GM23248 (cell line): ENCODE results near the gene PINLYP. TPM values are rescaled to one million over a fixed set of nuclear protein-coding genes. Genes with fewer than 3 reads are reported as not detected.
A peak's percentile ranks its signal among the peaks of the same experiment; 100 is the strongest.

Experiments
- DNase-seq: peaks from one replicate; pipeline ENCODE4 v3.0.0-alpha.2; 2015
- H2AFZ ChIP-seq: fragments of 200-600 bp; sonication (generic); 2 replicates; pipeline ENCODE4 v1.6.1; 2016; ENCODE audit warnings: antibody characterized with exemption
- H3F3A ChIP-seq: fragments of 200-600 bp; sonication (generic); 2 replicates; pipeline ENCODE4 v1.6.1; 2016; ENCODE audit warnings: mild to moderate bottlenecking, antibody characterized with exemption, mixed run types; ENCODE audit not compliant: insufficient read depth
- H3K27ac ChIP-seq: fragments of 200-600 bp; sonication (generic); 2 replicates; pipeline ENCODE4 v1.5.1; 2016; ENCODE audit warnings: mild to moderate bottlenecking
- H3K27me3 ChIP-seq: fragments of 200-600 bp; sonication (generic); replicated peaks from 2 replicates; pipeline ENCODE4 v1.6.1; 2016; ENCODE audit warnings: mild to moderate bottlenecking; ENCODE audit not compliant: insufficient read depth
- H3K36me3 ChIP-seq: fragments of 200-600 bp; sonication (generic); 2 replicates; pipeline ENCODE4 v1.6.1; 2016; ENCODE audit warnings: low read depth, mild to moderate bottlenecking
- H3K4me1 ChIP-seq: fragments of 200-600 bp; sonication (generic); 2 replicates; pipeline ENCODE4 v1.6.1; 2016; ENCODE audit warnings: mild to moderate bottlenecking; ENCODE audit not compliant: insufficient read depth
- H3K4me2 ChIP-seq: fragments of 200-600 bp; sonication (generic); one replicate; pipeline ENCODE4 v1.6.1; 2016; ENCODE audit warnings: mild to moderate bottlenecking; ENCODE audit not compliant: unreplicated experiment
- H3K4me3 ChIP-seq: fragments of 200-600 bp; sonication (generic); 2 replicates; pipeline ENCODE4 v1.5.1; 2016; ENCODE audit warnings: mild to moderate bottlenecking
- H3K79me2 ChIP-seq: fragments of 200-600 bp; sonication (generic); 2 replicates; pipeline ENCODE4 v1.6.1; 2016; ENCODE audit warnings: mild to moderate bottlenecking; ENCODE audit not compliant: insufficient read depth
- H3K9ac ChIP-seq: fragments of 200-600 bp; sonication (generic); 2 replicates; pipeline ENCODE4 v1.6.1; 2016; ENCODE audit warnings: mild to moderate bottlenecking
- H3K9me2 ChIP-seq: fragments of 200-600 bp; sonication (generic); 2 replicates; pipeline ENCODE4 v1.6.1; 2016; ENCODE audit warnings: mixed run types, mild to moderate bottlenecking, moderate library complexity; ENCODE audit not compliant: insufficient read depth
- H3K9me3 ChIP-seq: fragments of 200-600 bp; sonication (generic); one replicate; pipeline ENCODE4 v1.6.1; 2017; ENCODE audit warnings: low read depth
- H4K20me1 ChIP-seq: fragments of 200-600 bp; sonication (generic); 2 replicates; pipeline ENCODE4 v1.6.0; 2016; ENCODE audit not compliant: insufficient read depth
- EZH2 ChIP-seq: fragments of 200-600 bp; sonication (generic); IDR thresholded peaks from 2 replicates; pipeline ENCODE4 v1.6.1; 2018; ENCODE audit warnings: antibody characterized with exemption, mild to moderate bottlenecking; ENCODE audit not compliant: insufficient read depth, poor library complexity, severe bottlenecking
- EZH2phosphoT487 ChIP-seq: fragments of 200-600 bp; sonication (generic); IDR thresholded peaks from 2 replicates; pipeline ENCODE4 v1.6.1; 2018; ENCODE audit warnings: antibody characterized with exemption, moderate library complexity, mild to moderate bottlenecking, low read depth; ENCODE audit not compliant: insufficient read depth
- WGBS, 2 experiments: methylation state at CpG; one replicate each; pipeline ENCODE4 v1.1.6; 2015 to 2017; ENCODE audit warnings: low lambda C conversion rate in 2 of 2, low coverage in 1 of 2; ENCODE audit errors: missing lambda C conversion rate in 2 of 2; 5-methylcytosine and 5-hydroxymethylcytosine counted together
- in situ Hi-C: fragments of 300-500 bp; cut with MboI; formaldehyde crosslinking; loops from 2 replicates; pipeline ENCODE4 v1.15.0; 2020
- polyA plus RNA-seq: library from polyadenylated mRNA; unstranded; fragments of >200 nt; fragmentation: Nextera tagmentation; extraction: Ambion mirVana; gene quantifications from 2 replicates; pipeline ENCODE4 v1.2.1, GENCODE V29; 2016
- total RNA-seq: library from RNA; depleted of rRNA; stranded (reverse); fragments of >200 nt; shearing (Covaris generic); gene quantifications from 2 replicates; pipeline ENCODE4 v1.2.3, GENCODE V29; 2014; rRNA removed

PINLYP gene
- total RNA-seq (1.8 TPM in 1 of 2 replicates, not detected in the other), polyA plus RNA-seq (1.3 and 2.5 TPM in 2 replicates)

GRCh38 chr19:43575156-43575950 lies at the start of gene PINLYP, which contains the start of gene XRCC1:
PINLYP (plus strand) TSS chr19:43575801; CDS start chr19:43577192, 1,391 bp downstream.
XRCC1 (minus strand) TSS chr19:43575527; CDS start chr19:43575458, 69 bp downstream.
- in situ Hi-C loops: no loop called here
- H3K79me2 ChIP-seq: peaks cover 41% of the 10 kb centered on the region
- H2AFZ ChIP-seq: peak within 1 kb of the TSS; percentile 99
- H3K9me3 ChIP-seq: no peaks in the 10 kb centered on the region
- peak within 1 kb of the TSS; percentile 78 for H3K27ac ChIP-seq
- DNase-seq: peak; percentile 100
- H4K20me1 ChIP-seq: no peaks in the 10 kb centered on the region
- H3K27me3 ChIP-seq: no peaks in the 10 kb centered on the region
- no peaks in the 10 kb centered on the region for H3K9me2 ChIP-seq
- TF ChIP-seq EZH2: no peak
- no peak for TF ChIP-seq EZH2phosphoT487
- H3K4me3 ChIP-seq: peak within 1 kb of the TSS; percentile 100
- no peaks in the 10 kb centered on the region for H3K36me3 ChIP-seq
- H3F3A ChIP-seq: no peaks in the 10 kb centered on the region
- H3K4me2 ChIP-seq: peak within 1 kb of the TSS; percentile 92
- 1% methylated on average over 34 to 50 of the region's 51 CpGs for WGBS, 2 experiments
- H3K4me1 ChIP-seq: peaks cover 6% of the 10 kb centered on the region
- H3K9ac ChIP-seq: peak within 1 kb of the TSS; percentile 98

GRCh38 chr19:43525836-43526771 lies 49.5 kb upstream of the PINLYP start:
- H3K4me3 ChIP-seq: peak overlapping the region; percentile 95
- peak overlapping the region; percentile 71 for H3K27ac ChIP-seq
- H3K4me2 ChIP-seq: peak overlapping the region; percentile 94
- H3K27me3 ChIP-seq: no peaks in the 10 kb centered on the region
- H3F3A ChIP-seq: no peaks in the 10 kb centered on the region; the same call in 1 of the 2 replicates
- peaks cover 62% of the 10 kb centered on the region for H3K79me2 ChIP-seq
- no peaks in the 10 kb centered on the region for H3K36me3 ChIP-seq
- H3K9me3 ChIP-seq: no peaks in the 10 kb centered on the region
- H3K9me2 ChIP-seq: no peaks in the 10 kb centered on the region
- H3K9ac ChIP-seq: peak overlapping the region; percentile 78
- peaks cover 30% of the 10 kb centered on the region for H3K4me1 ChIP-seq
- 1 to 2% methylated on average over 25 to 26 of the region's 26 CpGs for WGBS, 2 experiments
- peak; percentile 64 for DNase-seq
- H2AFZ ChIP-seq: peak overlapping the region; percentile 86
- TF ChIP-seq EZH2phosphoT487: no peak
- no peak for TF ChIP-seq EZH2
- in situ Hi-C loops: no loop called here
- H4K20me1 ChIP-seq: no peaks in the 10 kb centered on the region

GRCh38 chr19:43526884-43527859 lies 48.4 kb upstream of the PINLYP start, which contains the start of gene ETHE1:
ETHE1 (minus strand) TSS chr19:43527201; CDS start chr19:43527177, 24 bp downstream.
- H3K27me3 ChIP-seq: no peaks in the 10 kb centered on the region
- H3K4me1 ChIP-seq: peaks cover 30% of the 10 kb centered on the region
- H3K9me2 ChIP-seq: no peaks in the 10 kb centered on the region
- peak within 1 kb of the TSS; percentile 86 for H2AFZ ChIP-seq
- no peak for TF ChIP-seq EZH2
- TF ChIP-seq EZH2phosphoT487: no peak
- H3F3A ChIP-seq: peaks cover 2% of the 10 kb centered on the region
- peak within 1 kb of the TSS; percentile 95 for H3K4me3 ChIP-seq
- no peaks in the 10 kb centered on the region for H4K20me1 ChIP-seq
- DNase-seq: peak; percentile 78
- in situ Hi-C loops: no loop called here
- H3K9me3 ChIP-seq: no peaks in the 10 kb centered on the region
- peak within 1 kb of the TSS; percentile 94 for H3K4me2 ChIP-seq
- peak within 1 kb of the TSS; percentile 71 for H3K27ac ChIP-seq
- H3K36me3 ChIP-seq: no peaks in the 10 kb centered on the region
- WGBS, 2 experiments: 0 to 1% methylated on average over 43 to 45 of the region's 54 CpGs
- peaks cover 51% of the 10 kb centered on the region for H3K79me2 ChIP-seq
- peak within 1 kb of the TSS; percentile 78 for H3K9ac ChIP-seq
